Smooth muscle cell (in vitro differentiated cells): ENCODE results near the gene FAHD1. TPM values are rescaled to one million over a fixed set of nuclear protein-coding genes. Genes with fewer than 3 reads are reported as not detected.

Experiments
- DNase-seq: peaks from one replicate; lab custom pipeline; 2025; ENCODE audit not compliant: unreplicated experiment; lab: John Stamatoyannopoulos, UW
- H2AFZ ChIP-seq: fragments of 200-600 bp; sonication (generic); 2 replicates; pipeline ENCODE4 v1.6.0; 2016; ENCODE audit warnings: antibody characterized with exemption, low read depth, mild to moderate bottlenecking
- H3F3A ChIP-seq: fragments of 200-600 bp; sonication (generic); 2 replicates; pipeline ENCODE4 v1.6.0; 2017; ENCODE audit warnings: antibody characterized with exemption, low read depth
- H3K27ac ChIP-seq: fragments of 200-600 bp; sonication (generic); 2 replicates; pipeline ENCODE4 v1.5.1; 2016; ENCODE audit warnings: low read depth, mild to moderate bottlenecking
- H3K27me3 ChIP-seq: fragments of 200-600 bp; sonication (generic); 2 replicates; pipeline ENCODE4 v1.6.1; 2016; ENCODE audit warnings: low read depth, mild to moderate bottlenecking
- H3K36me3 ChIP-seq: fragments of 200-600 bp; sonication (generic); 2 replicates; pipeline ENCODE4 v1.5.1; 2016; ENCODE audit warnings: low read depth
- H3K4me1 ChIP-seq: fragments of 200-600 bp; sonication (generic); 2 replicates; pipeline ENCODE4 v1.5.1; 2016; ENCODE audit warnings: low read depth
- H3K4me2 ChIP-seq: fragments of 200-600 bp; sonication (generic); 2 replicates; pipeline ENCODE4 v1.6.0; 2016; ENCODE audit warnings: mild to moderate bottlenecking
- H3K4me3 ChIP-seq: fragments of 200-600 bp; sonication (generic); 2 replicates; pipeline ENCODE4 v1.5.1; 2016; ENCODE audit warnings: mild to moderate bottlenecking
- H3K79me2 ChIP-seq: fragments of 200-600 bp; sonication (generic); 2 replicates; pipeline ENCODE4 v1.6.0; 2016; ENCODE audit warnings: low read depth, mild to moderate bottlenecking
- H3K9ac ChIP-seq: fragments of 200-600 bp; sonication (generic); 2 replicates; pipeline ENCODE4 v1.6.0; 2016; ENCODE audit warnings: low read depth
- H3K9me3 ChIP-seq: fragments of 200-600 bp; sonication (generic); replicated peaks from 2 replicates; pipeline ENCODE4 v1.5.1; 2016; ENCODE audit warnings: low read depth
- H4K20me1 ChIP-seq: fragments of 200-600 bp; sonication (generic); 2 replicates; pipeline ENCODE4 v1.6.0; 2016; ENCODE audit warnings: low read depth
- CTCF ChIP-seq: fragments of 200-600 bp; sonication (generic); IDR thresholded peaks from 2 replicates; pipeline ENCODE4 v1.5.1; 2017; ENCODE audit warnings: borderline replicate concordance, mild to moderate bottlenecking, antibody characterized with exemption; ENCODE audit not compliant: insufficient read depth, poor library complexity, severe bottlenecking
- whole genome bisulfite sequencing: methylation state at CpG from one replicate; pipeline ENCODE4 v1.1.7; 2016; ENCODE audit warnings: low lambda C conversion rate; 5-methylcytosine and 5-hydroxymethylcytosine counted together
- polyA plus RNA-seq: library from polyadenylated mRNA; unstranded; fragments of >200 nt; fragmentation: Nextera tagmentation; extraction: Ambion mirVana; gene quantifications from 2 replicates; pipeline ENCODE4 v1.2.1, GENCODE V29; 2016
- total RNA-seq: library from RNA; depleted of rRNA; stranded (reverse); fragments of >200 nt; gene quantifications from 2 replicates; pipeline ENCODE4 v1.2.3, GENCODE V29; 2014

Gene FAHD1
- total and polyA plus RNA-seq, 2 experiments from 2014 or later = 32.4 TPM

- Histone ChIP-seq H3K79me2 (peaks cover 17% of the 10 kb centered on the region), H3F3A (no peaks in the 10 kb centered on the region), H4K20me1 (no peaks in the 10 kb centered on the region), H3K4me1 (peaks cover 15% of the 10 kb centered on the region), H3K36me3 (no peaks in the 10 kb centered on the region), H2AFZ (no peak overlapping the region), H3K27ac (no peak overlapping the region), H3K9me3 (no peaks in the 10 kb centered on the region), H3K9ac (no peak overlapping the region), H3K4me2 (no peak overlapping the region), H3K4me3 (no peak overlapping the region), H3K27me3 (no peaks in the 10 kb centered on the region)
- no peak for TF ChIP-seq CTCF
- DNase-seq = no peak
- 78% methylated on average over 9 of the region's 9 CpGs for WGBS
Observed at GRCh38 chr16:1832838-1833454, 5.9 kb downstream of the FAHD1 start.

GRCh38 chr16:1834096-1834495, 7.1 kb downstream of the FAHD1 start:
- H2AFZ ChIP-seq = no peak overlapping the region
- 75% methylated on average over 5 of the region's 5 CpGs for WGBS
- H3K4me1 ChIP-seq = peaks cover 4% of the 10 kb centered on the region
- no peaks in the 10 kb centered on the region for H3K27me3 ChIP-seq
- no peak overlapping the region for H3K9ac ChIP-seq
- peaks cover 7% of the 10 kb centered on the region for H3K79me2 ChIP-seq
- DNase-seq = no peak
- H3K36me3 ChIP-seq = no peaks in the 10 kb centered on the region
- H4K20me1 ChIP-seq = no peaks in the 10 kb centered on the region
- H3K9me3 ChIP-seq = no peaks in the 10 kb centered on the region
- no peak overlapping the region for H3K27ac ChIP-seq
- H3F3A ChIP-seq = peaks cover 2% of the 10 kb centered on the region
- TF ChIP-seq CTCF = no peak
- H3K4me2 ChIP-seq = no peak overlapping the region
- no peak overlapping the region for H3K4me3 ChIP-seq

- Histone ChIP-seq H3K4me1 (no peaks in the 10 kb centered on the region), H3K27ac (no peak overlapping the region), H4K20me1 (no peaks in the 10 kb centered on the region), H3K4me2 (no peak overlapping the region), H3F3A (peaks cover 4% of the 10 kb centered on the region), H3K36me3 (no peaks in the 10 kb centered on the region), H2AFZ (no peak overlapping the region), H3K79me2 (no peaks in the 10 kb centered on the region), H3K9ac (no peak overlapping the region), H3K9me3 (no peaks in the 10 kb centered on the region), H3K4me3 (no peak overlapping the region), H3K27me3 (peaks cover 4% of the 10 kb centered on the region)
- no peak for DNase-seq
- WGBS = 44% methylated on average over 9 of the region's 9 CpGs
- TF ChIP-seq CTCF = no peak
Observed at GRCh38 chr16:1839554-1839953, 12.5 kb downstream of the FAHD1 start.

GRCh38 chr16:1845985-1846384, 19.0 kb downstream of the FAHD1 start:
- Histone ChIP-seq H3K4me2 (no peak overlapping the region), H3K9ac (no peak overlapping the region), H4K20me1 (no peaks in the 10 kb centered on the region), H3K9me3 (no peaks in the 10 kb centered on the region), H3K27ac (no peak overlapping the region), H3K4me3 (no peak overlapping the region), H3K27me3 (peaks cover 26% of the 10 kb centered on the region), H3K4me1 (no peaks in the 10 kb centered on the region), H3K36me3 (no peaks in the 10 kb centered on the region), H3F3A (no peaks in the 10 kb centered on the region), H2AFZ (no peak overlapping the region), H3K79me2 (no peaks in the 10 kb centered on the region)
- TF ChIP-seq CTCF = no peak
- DNase-seq = no peak
- WGBS = 59% methylated on average over 4 of the region's 4 CpGs
